Measurements from ENCODE around the gene RNF19B.
A peak's percentile ranks its signal among the peaks of the same experiment; 100 is the strongest.

Gene RNF19B

GRCh38 chr1:32964461-32965250 lies at the start of gene RNF19B:
TSS of gene RNF19B (minus strand) at chr1:32964809. CDS start at chr1:32964685, 124 bp downstream.
- FAIRE-seq (no peak), DNase-seq (ENCODE audit: insufficient read length, low spot score) (peak; percentile 94)
- no peak for TF ChIP-seq CTCF (IDR thresholded peaks at IDR 0.05; ENCODE audit: insufficient read depth, missing control alignments)

GRCh38 chr1:33013791-33014190 lies 49.2 kb upstream of the RNF19B start:
- DNase-seq (ENCODE audit: insufficient read length, low spot score) (no peak), FAIRE-seq (no peak)
- TF ChIP-seq CTCF (IDR thresholded peaks at IDR 0.05; ENCODE audit: insufficient read depth, missing control alignments), result no peak

- no peak for FAIRE-seq
- DNase-seq (ENCODE audit: insufficient read length, low spot score), result no peak
- TF ChIP-seq CTCF (IDR thresholded peaks at IDR 0.05; ENCODE audit: insufficient read depth, missing control alignments), result no peak
These were observed 47.6 kb upstream of the RNF19B start for GRCh38 chr1:33012165-33012564.

- TF ChIP-seq CTCF (IDR thresholded peaks at IDR 0.05; ENCODE audit: insufficient read depth, missing control alignments), result no peak
- DNase-seq (ENCODE audit: insufficient read length, low spot score) (no peak), FAIRE-seq (no peak)
These were observed 46.5 kb upstream of the RNF19B start for GRCh38 chr1:33010932-33011731.

- no peak for TF ChIP-seq CTCF (IDR thresholded peaks at IDR 0.05; ENCODE audit: insufficient read depth, missing control alignments)
- DNase-seq (ENCODE audit: insufficient read length, low spot score) (no peak), FAIRE-seq (no peak)
These were observed 45.0 kb upstream of the RNF19B start for GRCh38 chr1:33009561-33009960.

- no peak for FAIRE-seq
- TF ChIP-seq CTCF (IDR thresholded peaks at IDR 0.05; ENCODE audit: insufficient read depth, missing control alignments), result no peak
- DNase-seq (ENCODE audit: insufficient read length, low spot score), result no peak
These were observed 43.7 kb upstream of the RNF19B start for GRCh38 chr1:33008051-33008914.

Data from D721Med (cell line).